ENCODE measurements around the gene TNIP1.
A peak's percentile ranks its signal among the peaks of the same experiment; 100 is the strongest.

The TNIP1 gene

GRCh38 chr5:151024440-151025249 is 56.2 kb downstream of the TNIP1 start:
- peaks cover 5% of the 10 kb centered on the region for H3K27me3 Mint-ChIP-seq
- H3K4me3 Mint-ChIP-seq = no peak overlapping the region
- H3K36me3 Mint-ChIP-seq (ENCODE audit: low read depth) = peaks cover 17% of the 10 kb centered on the region
- no peaks in the 10 kb centered on the region for H3K9me3 Mint-ChIP-seq
- DNase-seq (no peak), ATAC-seq (no peak)
- H3K27ac Mint-ChIP-seq = no peak overlapping the region
- H3K4me1 Mint-ChIP-seq = peaks cover 12% of the 10 kb centered on the region

GRCh38 chr5:151023651-151024050 is 57.2 kb downstream of the TNIP1 start:
- Mint-ChIP-seq H3K4me3 (no peak overlapping the region), H3K27me3 (peaks cover 5% of the 10 kb centered on the region), H3K27ac (no peak overlapping the region), H3K9me3 (no peaks in the 10 kb centered on the region), H3K4me1 (peaks cover 12% of the 10 kb centered on the region), H3K36me3 (ENCODE audit: low read depth) (peaks cover 12% of the 10 kb centered on the region)
- DNase-seq = no peak
- ATAC-seq = no peak

GRCh38 chr5:151023047-151023615 is 57.7 kb downstream of the TNIP1 start:
- H3K4me3 Mint-ChIP-seq = no peak overlapping the region
- no peak overlapping the region for H3K27ac Mint-ChIP-seq
- no peak for ATAC-seq
- DNase-seq = no peak
- H3K27me3 Mint-ChIP-seq = peaks cover 5% of the 10 kb centered on the region
- peaks cover 7% of the 10 kb centered on the region for H3K36me3 Mint-ChIP-seq (ENCODE audit: low read depth)
- H3K4me1 Mint-ChIP-seq = peaks cover 12% of the 10 kb centered on the region
- no peaks in the 10 kb centered on the region for H3K9me3 Mint-ChIP-seq

- H3K4me1 Mint-ChIP-seq = peaks cover 12% of the 10 kb centered on the region
- ATAC-seq (no peak), DNase-seq (no peak)
- no peaks in the 10 kb centered on the region for H3K9me3 Mint-ChIP-seq
- H3K27ac Mint-ChIP-seq = no peak overlapping the region
- H3K27me3 Mint-ChIP-seq = peaks cover 5% of the 10 kb centered on the region
- H3K36me3 Mint-ChIP-seq (ENCODE audit: low read depth) = peaks cover 6% of the 10 kb centered on the region
- H3K4me3 Mint-ChIP-seq = no peak overlapping the region
These were observed 58.3 kb downstream of the TNIP1 start for GRCh38 chr5:151022511-151023018.

- H3K27ac Mint-ChIP-seq = no peak overlapping the region
- H3K27me3 Mint-ChIP-seq = peaks cover 5% of the 10 kb centered on the region
- H3K4me3 Mint-ChIP-seq = no peak overlapping the region
These were observed 59.1 kb downstream of the TNIP1 start for GRCh38 chr5:151021746-151022145.

GRCh38 chr5:151020304-151021110 is 60.3 kb downstream of the TNIP1 start, which contains the start of gene GPX3:
Gene GPX3 (plus strand): TSS chr5:151020591. CDS start chr5:151020655, 64 bp downstream.
- Mint-ChIP-seq H3K36me3 (ENCODE audit: low read depth) (peaks cover 4% of the 10 kb centered on the region), H3K4me3 (peak within 1 kb of the TSS; percentile 48), H3K4me1 (peaks cover 12% of the 10 kb centered on the region), H3K27ac (no peak within 1 kb of the TSS), H3K27me3 (peaks cover 6% of the 10 kb centered on the region), H3K9me3 (no peaks in the 10 kb centered on the region)
- peak; percentile 41 for ATAC-seq
- DNase-seq = peak; percentile 47

More at GRCh38 chr5:151021746-151022145, 59.1 kb downstream of the TNIP1 start:
- DNase-seq = no peak
- H3K9me3 Mint-ChIP-seq = no peaks in the 10 kb centered on the region
- peaks cover 4% of the 10 kb centered on the region for H3K36me3 Mint-ChIP-seq (ENCODE audit: low read depth)
- ATAC-seq = no peak
- H3K4me1 Mint-ChIP-seq = peaks cover 12% of the 10 kb centered on the region

- ATAC-seq (no peak), DNase-seq (no peak)
- Mint-ChIP-seq H3K9me3 (no peaks in the 10 kb centered on the region), H3K4me3 (no peak overlapping the region), H3K36me3 (ENCODE audit: low read depth) (no peaks in the 10 kb centered on the region), H3K27ac (no peak overlapping the region), H3K27me3 (peaks cover 6% of the 10 kb centered on the region), H3K4me1 (peaks cover 12% of the 10 kb centered on the region)
These were observed 61.5 kb downstream of the TNIP1 start for GRCh38 chr5:151019331-151019730.

- ATAC-seq = no peak
- Mint-ChIP-seq H3K27me3 (peaks cover 6% of the 10 kb centered on the region), H3K27ac (no peak overlapping the region), H3K4me3 (no peak overlapping the region), H3K9me3 (no peaks in the 10 kb centered on the region), H3K36me3 (ENCODE audit: low read depth) (no peaks in the 10 kb centered on the region), H3K4me1 (peaks cover 12% of the 10 kb centered on the region)
- DNase-seq = no peak
These were observed 62.0 kb downstream of the TNIP1 start for GRCh38 chr5:151018846-151019245.

GRCh38 chr5:151017897-151018296 is 62.9 kb downstream of the TNIP1 start:
- Mint-ChIP-seq H3K36me3 (ENCODE audit: low read depth) (no peaks in the 10 kb centered on the region), H3K27ac (no peak overlapping the region), H3K4me1 (peaks cover 12% of the 10 kb centered on the region), H3K4me3 (no peak overlapping the region), H3K27me3 (peaks cover 6% of the 10 kb centered on the region), H3K9me3 (no peaks in the 10 kb centered on the region)
- no peak for DNase-seq
- no peak for ATAC-seq

- no peaks in the 10 kb centered on the region for H3K9me3 Mint-ChIP-seq
- ATAC-seq = no peak
These were observed 64.1 kb downstream of the TNIP1 start for GRCh38 chr5:151016700-151017099.

GRCh38 chr5:151015974-151016587 is 64.8 kb downstream of the TNIP1 start:
- H3K27ac Mint-ChIP-seq = no peak overlapping the region
- H3K36me3 Mint-ChIP-seq (ENCODE audit: low read depth) = no peaks in the 10 kb centered on the region
- H3K4me3 Mint-ChIP-seq = no peak overlapping the region
- peaks cover 7% of the 10 kb centered on the region for H3K4me1 Mint-ChIP-seq
- peaks cover 7% of the 10 kb centered on the region for H3K27me3 Mint-ChIP-seq
- ATAC-seq = no peak
- no peak for DNase-seq
- H3K9me3 Mint-ChIP-seq = no peaks in the 10 kb centered on the region

More at GRCh38 chr5:151016700-151017099, 64.1 kb downstream of the TNIP1 start:
- H3K36me3 Mint-ChIP-seq (ENCODE audit: low read depth) = no peaks in the 10 kb centered on the region
- DNase-seq = no peak
- peaks cover 7% of the 10 kb centered on the region for H3K27me3 Mint-ChIP-seq
- no peak overlapping the region for H3K4me3 Mint-ChIP-seq
- no peak overlapping the region for H3K27ac Mint-ChIP-seq
- peaks cover 8% of the 10 kb centered on the region for H3K4me1 Mint-ChIP-seq

GRCh38 chr5:151014680-151015343 is 66.0 kb downstream of the TNIP1 start:
- Mint-ChIP-seq H3K36me3 (ENCODE audit: low read depth) (no peaks in the 10 kb centered on the region), H3K4me3 (no peak overlapping the region), H3K9me3 (no peaks in the 10 kb centered on the region), H3K27me3 (peaks cover 3% of the 10 kb centered on the region), H3K4me1 (no peaks in the 10 kb centered on the region), H3K27ac (no peak overlapping the region)
- no peak for DNase-seq
- ATAC-seq = no peak

- peaks cover 8% of the 10 kb centered on the region for H3K27me3 Mint-ChIP-seq
These were observed 68.0 kb downstream of the TNIP1 start for GRCh38 chr5:151012862-151013261.

GRCh38 chr5:151008906-151009305 is 71.9 kb downstream of the TNIP1 start:
- no peaks in the 10 kb centered on the region for H3K9me3 Mint-ChIP-seq
- H3K4me3 Mint-ChIP-seq = no peak overlapping the region
- H3K27me3 Mint-ChIP-seq = peaks cover 7% of the 10 kb centered on the region
- H3K36me3 Mint-ChIP-seq (ENCODE audit: low read depth) = no peaks in the 10 kb centered on the region
- ATAC-seq (no peak), DNase-seq (no peak)
- no peak overlapping the region for H3K27ac Mint-ChIP-seq
- H3K4me1 Mint-ChIP-seq = no peaks in the 10 kb centered on the region

More at GRCh38 chr5:151012862-151013261, 68.0 kb downstream of the TNIP1 start:
- ATAC-seq (no peak), DNase-seq (no peak)
- Mint-ChIP-seq H3K36me3 (ENCODE audit: low read depth) (no peaks in the 10 kb centered on the region), H3K4me3 (no peak overlapping the region), H3K9me3 (no peaks in the 10 kb centered on the region), H3K4me1 (no peaks in the 10 kb centered on the region), H3K27ac (no peak overlapping the region)
